SK-N-SH (cell line): ENCODE measurements around the gene SESN1.

Experiments used
- CHD2 ChIP-seq: fragments of 150-350 bp; IDR thresholded peaks from 2 replicates; pipeline ENCODE4 v1.6.1; 2018; ENCODE audit warnings: low read length; ENCODE audit not compliant: partially characterized antibody
- CTCF ChIP-seq: fragments of 200-600 bp; sonication (generic); IDR thresholded peaks from 2 replicates; pipeline ENCODE4 v1.6.1; 2017; ENCODE audit warnings: antibody characterized with exemption, mild to moderate bottlenecking, moderate library complexity
- POLR2AphosphoS5 ChIP-seq: IDR thresholded peaks from 2 replicates; pipeline ENCODE4 v1.6.1; 2012; ENCODE audit warnings: low read depth, low read length
- REST ChIP-seq: IDR thresholded peaks from 2 replicates; pipeline ENCODE4 v1.6.1; 2012; ENCODE audit warnings: mild to moderate bottlenecking, low read depth, low read length, moderate library complexity
- RFX5 ChIP-seq: IDR thresholded peaks from 2 replicates; pipeline ENCODE4 v1.6.1; 2012; ENCODE audit warnings: mild to moderate bottlenecking, improper control_type of control experiment, low read length
- TCF12 ChIP-seq: IDR thresholded peaks from 2 replicates; pipeline ENCODE4 v1.4.0; 2012

- TF ChIP-seq RFX5 (no peak), TCF12 (no peak), CTCF (no peak), CHD2 (no peak), REST (no peak), POLR2AphosphoS5 (no peak)
Observed at GRCh38 chr6:108966855-108967755, 127.5 kb downstream of the SESN1 start.
